KMS-11 (cell line): ENCODE results near the gene CDC42EP1.
A peak's percentile ranks its signal among the peaks of the same experiment; 100 is the strongest.
"Not testable (repeated sequence)": the region's sequence is repeated elsewhere in the genome, so short reads cannot be mapped to it uniquely, and the experiment has no call there.

Source experiments
- H2AFZ ChIP-seq: fragments of 200-600 bp; sonication (generic); 2 replicates; pipeline ENCODE4 v1.6.1; 2016; ENCODE audit warnings: antibody characterized with exemption, mixed run types, low read depth
- H3K27ac ChIP-seq: fragments of 200-600 bp; sonication (generic); 2 replicates; pipeline ENCODE4 v1.6.1; 2016; ENCODE audit warnings: mild to moderate bottlenecking, mixed run types
- H3K27me3 ChIP-seq: fragments of 200-600 bp; sonication (generic); 2 replicates; pipeline ENCODE4 v1.6.1; 2017; ENCODE audit warnings: mild to moderate bottlenecking, low read depth, mixed run types, moderate library complexity; ENCODE audit not compliant: insufficient read depth
- H3K36me3 ChIP-seq: fragments of 200-600 bp; sonication (generic); 2 replicates; pipeline ENCODE4 v1.6.1; 2017; ENCODE audit warnings: mild to moderate bottlenecking, mixed run types; ENCODE audit not compliant: insufficient read depth
- H3K4me1 ChIP-seq: fragments of 200-600 bp; sonication (generic); 2 replicates; pipeline ENCODE4 v1.6.1; 2016; ENCODE audit warnings: mild to moderate bottlenecking, low read depth, mixed run types; ENCODE audit not compliant: poor library complexity, severe bottlenecking
- H3K4me2 ChIP-seq: fragments of 200-600 bp; sonication (generic); 2 replicates; pipeline ENCODE4 v1.7.0; 2016; ENCODE audit warnings: mild to moderate bottlenecking, mixed run types
- H3K4me3 ChIP-seq: fragments of 200-600 bp; sonication (generic); IDR thresholded peaks from 2 replicates; pipeline ENCODE4 v1.6.1; 2017; ENCODE audit warnings: low read depth, low read length, mixed read lengths; ENCODE audit not compliant: insufficient read depth
- H3K79me2 ChIP-seq: fragments of 200-600 bp; sonication (generic); 2 replicates; pipeline ENCODE4 v1.6.1; 2016; ENCODE audit warnings: low read depth, mixed run types; ENCODE audit not compliant: insufficient read depth
- H3K9ac ChIP-seq: fragments of 200-600 bp; sonication (generic); 2 replicates; pipeline ENCODE4 v1.6.1; 2016; ENCODE audit warnings: mild to moderate bottlenecking, mixed run types
- H4K20me1 ChIP-seq: fragments of 200-600 bp; sonication (generic); 2 replicates; pipeline ENCODE4 v1.6.1; 2016; ENCODE audit warnings: mild to moderate bottlenecking, mixed run types; ENCODE audit not compliant: insufficient read depth
- CTCF ChIP-seq: fragments of 200-600 bp; sonication (generic); conservative IDR thresholded peaks from 2 replicates; pipeline ENCODE4 v1.6.1; 2017; ENCODE audit warnings: low read depth, mild to moderate bottlenecking, antibody characterized with exemption, low read length, moderate library complexity, mixed read lengths

Gene CDC42EP1

DNA sequence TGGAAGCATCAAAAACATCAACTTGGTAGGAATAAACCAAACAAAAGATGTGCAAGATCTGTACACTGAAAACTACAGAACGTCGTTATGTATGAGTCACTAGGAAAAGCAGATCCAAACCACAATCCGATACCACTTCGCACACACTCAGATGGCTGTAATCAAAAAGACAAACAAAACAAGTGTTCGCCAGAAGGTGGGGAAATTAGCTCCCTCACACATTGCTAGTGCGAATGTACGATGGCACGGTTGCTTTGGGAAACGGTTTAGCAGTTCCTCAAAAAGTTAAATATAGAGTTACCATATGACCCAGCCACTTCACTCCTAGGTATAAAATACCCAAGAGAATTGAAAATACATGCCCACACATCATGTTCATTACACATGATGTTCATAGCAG, 26.3 kb upstream of the CDC42EP1 start:
- no peak overlapping the region for H3K27ac ChIP-seq

GRCh38 chr22:37534445-37534844, 25.8 kb upstream of the CDC42EP1 start:
- Histone ChIP-seq H3K27me3 (no peaks in the 10 kb centered on the region), H3K4me2 (no peak overlapping the region), H3K4me1 (peaks cover 12% of the 10 kb centered on the region), H3K79me2 (no peaks in the 10 kb centered on the region), H3K4me3 (no peak overlapping the region), H2AFZ (no peak overlapping the region), H3K36me3 (no peaks in the 10 kb centered on the region), H3K27ac (no peak overlapping the region), H3K9ac (no peak overlapping the region), H4K20me1 (no peaks in the 10 kb centered on the region)
- TF ChIP-seq CTCF: no peak

More for the DNA sequence above, 26.3 kb upstream of the CDC42EP1 start:
- Histone ChIP-seq H3K4me2 (no peak overlapping the region), H3K4me1 (peaks cover 8% of the 10 kb centered on the region), H3K27me3 (no peaks in the 10 kb centered on the region), H4K20me1 (no peaks in the 10 kb centered on the region), H3K79me2 (no peaks in the 10 kb centered on the region), H2AFZ (no peak overlapping the region), H3K4me3 (no peak overlapping the region), H3K9ac (no peak overlapping the region), H3K36me3 (no peaks in the 10 kb centered on the region)
- no peak for TF ChIP-seq CTCF

DNA sequence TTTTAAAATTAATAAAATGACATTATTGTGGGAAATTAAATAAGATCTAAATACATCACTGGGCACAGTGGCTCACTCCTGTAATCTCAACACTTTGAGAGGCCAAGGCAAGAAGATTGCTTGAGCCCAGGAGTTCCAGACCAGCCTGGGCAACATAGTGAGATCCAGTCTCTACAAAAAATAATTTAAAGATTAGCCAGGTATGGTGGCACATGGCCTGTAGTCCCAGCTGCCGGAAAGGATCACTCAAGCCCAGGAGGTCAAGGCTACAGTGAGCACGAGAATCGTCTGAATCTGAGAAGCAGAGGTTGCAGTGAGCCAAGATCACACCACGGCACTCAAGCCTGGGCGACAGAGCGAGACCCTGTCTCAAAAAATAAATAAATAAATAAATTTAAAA, 25.1 kb upstream of the CDC42EP1 start:
- Histone ChIP-seq H3K36me3 (no peaks in the 10 kb centered on the region), H3K4me2 (no peak overlapping the region), H3K4me1 (peaks cover 14% of the 10 kb centered on the region), H3K27ac (no peak overlapping the region), H3K9ac (no peak overlapping the region), H2AFZ (no peak overlapping the region), H3K27me3 (peaks cover 4% of the 10 kb centered on the region; the same call in 1 of the 2 replicates), H3K79me2 (no peaks in the 10 kb centered on the region), H3K4me3 (no peak overlapping the region), H4K20me1 (no peaks in the 10 kb centered on the region)
- no peak for TF ChIP-seq CTCF

DNA sequence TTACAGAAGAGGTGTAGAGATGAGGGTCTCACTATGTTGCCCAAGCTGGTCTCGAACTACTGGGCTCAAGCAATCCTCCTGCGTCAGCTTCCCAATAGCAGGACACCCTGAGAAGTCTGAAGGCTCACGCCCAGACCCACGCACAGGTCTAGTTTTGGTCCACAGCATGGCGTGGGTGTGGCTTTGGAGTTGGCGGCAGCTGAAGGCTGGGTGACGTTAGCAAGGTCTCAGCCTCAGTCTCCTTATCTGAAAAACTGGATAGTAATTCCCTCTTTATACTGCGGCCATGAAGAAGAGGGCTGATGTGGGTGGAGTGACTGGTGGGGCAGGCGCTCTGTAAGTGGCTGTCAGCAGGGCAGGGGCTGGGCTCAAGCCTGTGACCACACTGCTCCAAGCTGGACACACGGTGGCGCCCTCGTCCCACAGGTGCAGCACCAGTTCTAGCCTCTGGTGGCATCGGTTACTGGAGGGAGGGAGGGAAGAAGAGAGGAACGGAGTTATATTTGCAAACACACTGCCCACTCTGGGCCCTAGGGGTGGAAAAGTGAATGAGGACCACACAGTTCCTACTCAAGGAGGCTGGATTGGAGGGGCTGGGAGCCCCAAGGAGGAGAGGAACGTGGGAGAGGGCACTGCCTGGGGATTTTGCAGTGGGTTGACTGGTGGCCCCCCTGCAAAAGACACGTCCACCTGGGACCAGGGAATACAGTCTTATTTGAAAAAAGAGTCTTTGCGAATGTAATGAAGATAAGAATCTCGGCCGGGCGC, 21.5 kb upstream of the CDC42EP1 start:
- H3K79me2 ChIP-seq: no peaks in the 10 kb centered on the region
- peaks cover 4% of the 10 kb centered on the region; the same call in 1 of the 2 replicates for H3K27me3 ChIP-seq
- peak; percentile 93 for TF ChIP-seq CTCF
- H4K20me1 ChIP-seq: no peaks in the 10 kb centered on the region
- no peak overlapping the region for H3K9ac ChIP-seq
- peak overlapping the region; percentile 55 for H2AFZ ChIP-seq
- no peak overlapping the region for H3K4me3 ChIP-seq
- peak overlapping the region; percentile 52; the same call in 1 of the 2 replicates for H3K4me2 ChIP-seq
- H3K36me3 ChIP-seq: no peaks in the 10 kb centered on the region
- peaks cover 36% of the 10 kb centered on the region for H3K4me1 ChIP-seq
- no peak overlapping the region for H3K27ac ChIP-seq

- not testable (repeated sequence) for H2AFZ ChIP-seq, H3K4me3 ChIP-seq, H3K79me2 ChIP-seq, H3K27ac ChIP-seq, H3K36me3 ChIP-seq, H4K20me1 ChIP-seq, H3K9ac ChIP-seq, H3K27me3 ChIP-seq, H3K4me2 ChIP-seq
- H3K4me1 ChIP-seq: peaks cover 38% of the 10 kb centered on the region
Measured at GRCh38 chr22:37539790-37540189, 20.5 kb upstream of the CDC42EP1 start.

DNA sequence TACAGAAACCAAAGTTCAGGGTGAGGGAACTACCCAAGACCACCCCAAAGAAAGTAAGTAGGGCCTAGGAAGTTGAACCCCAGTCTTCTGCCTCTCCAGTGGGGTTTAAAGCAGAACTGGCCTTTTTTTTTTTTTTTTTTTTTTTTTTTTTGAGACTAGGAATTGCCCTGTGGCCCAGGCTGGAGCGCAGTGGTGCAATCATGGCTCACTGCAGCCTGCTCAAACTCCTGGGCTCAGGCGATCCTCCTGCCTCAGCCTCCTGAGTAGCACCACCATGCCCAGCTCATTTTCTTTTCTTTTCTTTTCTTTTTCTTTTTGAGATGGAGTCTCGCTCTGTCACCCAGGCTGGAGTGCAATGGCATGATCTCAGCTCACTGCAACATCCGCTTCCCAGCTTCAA, 17.9 kb upstream of the CDC42EP1 start:
- Histone ChIP-seq H3K9ac (peak overlapping the region; percentile 32; the same call in 1 of the 2 replicates), H3K4me1 (peaks cover 41% of the 10 kb centered on the region), H2AFZ (peak overlapping the region; percentile 39; the same call in 1 of the 2 replicates), H3K27ac (peak overlapping the region; percentile 48; the same call in 1 of the 2 replicates), H3K4me2 (peak overlapping the region; percentile 76; the same call in 1 of the 2 replicates)
- H3K27me3 ChIP-seq, H3K36me3 ChIP-seq, H4K20me1 ChIP-seq, H3K4me3 ChIP-seq, H3K79me2 ChIP-seq: not testable (repeated sequence)
